Spleen (tissue), 11 donors: ENCODE measurements around the gene TAOK1. TPM values are rescaled to one million over a fixed set of nuclear protein-coding genes. Genes with fewer than 3 reads are reported as not detected.
A peak's percentile ranks its signal among the peaks of the same experiment; 100 is the strongest.

ENCODE experiments used
- DNase-seq: peaks from one replicate; pipeline ENCODE4 v3.0.0-alpha.2; 2020
- H3K27ac ChIP-seq, 8 donors: fragments of 200-600 bp; sonication (generic) in 7 of 8; 1 replicate in 4 of 8; 2 replicates in 4 of 8; pipeline versions ENCODE4 v1.5.0 to v1.8.0; 2016 to 2021; ENCODE audit warnings: inconsistent platforms in 4 of 8, mild to moderate bottlenecking in 4 of 8, moderate library complexity in 1 of 8
- H3K27me3 ChIP-seq, 7 donors: fragments of 200-600 bp; sonication (generic) in 6 of 7; replicated peaks in 1 of 7; 1 replicate in 4 of 7; 2 replicates in 3 of 7; pipeline versions ENCODE4 v1.5.0 to v1.8.0; 2016 to 2021; ENCODE audit warnings: inconsistent platforms in 3 of 7, mild to moderate bottlenecking in 1 of 7
- H3K36me3 ChIP-seq, 6 donors: fragments of 200-600 bp; sonication (generic) in 5 of 6; 1 replicate in 4 of 6; 2 replicates in 2 of 6; pipeline versions ENCODE4 v1.5.0 to v1.8.0; 2016 to 2021; ENCODE audit warnings: inconsistent platforms in 2 of 6
- H3K4me1 ChIP-seq, 6 donors: fragments of 200-600 bp; sonication (generic) in 5 of 6; 1 replicate in 3 of 6; 2 replicates in 3 of 6; pipeline versions ENCODE4 v1.5.0 to v1.8.0; 2016 to 2021; ENCODE audit warnings: inconsistent platforms in 3 of 6
- H3K4me3 ChIP-seq, 8 donors: fragments of 200-600 bp; sonication (generic) in 7 of 8; 1 replicate in 4 of 8; 2 replicates in 4 of 8; pipeline versions ENCODE4 v1.5.0 to v1.8.0; 2016 to 2021; ENCODE audit warnings: inconsistent platforms in 4 of 8, mild to moderate bottlenecking in 4 of 8, moderate library complexity in 2 of 8
- H3K9me3 ChIP-seq, 8 donors: fragments of 200-600 bp; sonication (generic) in 7 of 8; 1 replicate in 4 of 8; 2 replicates in 4 of 8; pipeline versions ENCODE4 v1.5.0 to v1.8.0; 2016 to 2021; ENCODE audit warnings: inconsistent platforms in 4 of 8
- POLR2A ChIP-seq, 3 donors: fragments of 450-650 bp; IDR thresholded peaks; one replicate each; pipeline ENCODE4 v1.5.1; 2017; ENCODE audit warnings: antibody characterized with exemption in 3 of 3, mild to moderate bottlenecking in 1 of 3
- POLR2AphosphoS5 ChIP-seq, 3 donors: sonication (generic); formaldehyde crosslinking; IDR thresholded peaks; one replicate each; pipeline ENCODE4 v1.5.1; 2017; ENCODE audit warnings: antibody characterized with exemption in 3 of 3
- WGBS, 5 donors: extraction: QIAGEN DNeasy Blood & Tissue Kit in 3 of 5; methylation state at CpG; one replicate each; pipeline versions ENCODE4 v1.1.5 to v1.1.7; 2013 to 2018; 5-methylcytosine and 5-hydroxymethylcytosine counted together
- intact Hi-C: fragments of 100-400 bp; cut with DNase I; formaldehyde crosslinking; loops from one replicate; pipeline ENCODE4 v1.15.0; 2023; ENCODE audit warnings: low total_unique reads
- polyA plus RNA-seq, 3 donors: library from polyadenylated mRNA; stranded (reverse); fragments of 200-250 nt; gene quantifications; one replicate each; pipeline ENCODE4 v1.2.1, GENCODE V29; 2013
- total RNA-seq, 7 donors: library from RNA; depleted of rRNA in 3 of 7; stranded (reverse); fragments of >200 nt in 3 of 7; fragmentation: NEBNext Ultra II Directional in 4 of 7; extraction: Animal tissue kit (Norgen Biotek cat#: 25700) in 4 of 7; gene quantifications; one replicate each; pipeline versions ENCODE4 v1.1.0 to v1.2.1, GENCODE V29; 2016 to 2021
- TF ChIP-seq, protein P1 (sequence below), 11 experiments: fragments of 200-600 bp in 7 of 11; fragments of 450-650 bp in 4 of 11; sonication (generic) in 4 of 11; IDR thresholded peaks in 8 of 11; conservative IDR thresholded peaks in 3 of 11; 1 replicate in 7 of 11; 2 replicates in 4 of 11; pipeline versions ENCODE4 v1.4.0 to v1.8.0; 2016 to 2021; ENCODE audit warnings: antibody characterized with exemption in 11 of 11, inconsistent platforms in 4 of 11, mild to moderate bottlenecking in 1 of 11
- donor health status: healthy with polysubstance abuse.
- donor health status: DM: no; HTN: no; CAD: no; lungs with moderate emphysema.
- donor health status: DM: no; HTN: no; CAD: no.
- donor health status: Bipolar disorder and iron deficiency.
- donor health status: healthy.
- donor health status: DM: no; HTN: no; CAD: no.
- donor health status: DM: yes; HTN: yes; CAD: no.

The TAOK1 gene
- total and polyA plus RNA-seq, 10 donors: 5.1 to 88.5 (median 56.9) TPM

DNA sequence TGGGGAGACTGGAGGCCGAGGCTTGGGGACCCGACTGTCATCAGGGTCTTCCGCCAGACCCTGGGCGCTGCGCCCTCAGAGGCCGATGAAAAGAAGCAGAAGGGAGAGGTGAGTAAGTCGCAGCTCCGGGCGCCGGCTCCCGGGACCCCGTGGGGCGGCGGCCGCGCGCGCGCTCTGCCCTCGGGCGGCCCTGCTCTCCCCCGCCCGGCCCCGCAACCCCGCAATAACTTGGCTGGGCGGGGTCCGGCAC lies 177.1 kb downstream of the TAOK1 start:
- TF ChIP-seq POLR2A (IDR thresholded peaks at IDR 0.05) (no peak), POLR2AphosphoS5 (IDR thresholded peaks at IDR 0.05) (no peak)
- TF ChIP-seq, protein P1, sequence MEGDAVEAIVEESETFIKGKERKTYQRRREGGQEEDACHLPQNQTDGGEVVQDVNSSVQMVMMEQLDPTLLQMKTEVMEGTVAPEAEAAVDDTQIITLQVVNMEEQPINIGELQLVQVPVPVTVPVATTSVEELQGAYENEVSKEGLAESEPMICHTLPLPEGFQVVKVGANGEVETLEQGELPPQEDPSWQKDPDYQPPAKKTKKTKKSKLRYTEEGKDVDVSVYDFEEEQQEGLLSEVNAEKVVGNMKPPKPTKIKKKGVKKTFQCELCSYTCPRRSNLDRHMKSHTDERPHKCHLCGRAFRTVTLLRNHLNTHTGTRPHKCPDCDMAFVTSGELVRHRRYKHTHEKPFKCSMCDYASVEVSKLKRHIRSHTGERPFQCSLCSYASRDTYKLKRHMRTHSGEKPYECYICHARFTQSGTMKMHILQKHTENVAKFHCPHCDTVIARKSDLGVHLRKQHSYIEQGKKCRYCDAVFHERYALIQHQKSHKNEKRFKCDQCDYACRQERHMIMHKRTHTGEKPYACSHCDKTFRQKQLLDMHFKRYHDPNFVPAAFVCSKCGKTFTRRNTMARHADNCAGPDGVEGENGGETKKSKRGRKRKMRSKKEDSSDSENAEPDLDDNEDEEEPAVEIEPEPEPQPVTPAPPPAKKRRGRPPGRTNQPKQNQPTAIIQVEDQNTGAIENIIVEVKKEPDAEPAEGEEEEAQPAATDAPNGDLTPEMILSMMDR (IDR thresholded peaks at IDR 0.05 in 8 of 11, conservative IDR thresholded peaks at IDR 0.05 in 3 of 11): no peak
- Histone ChIP-seq H3K4me1 (peaks cover 36 to 83% (median 70%) of the 10 kb centered on the region in 6 donors), H3K4me3 (peak overlapping the region; percentile 62 to 95 (median 75)), H3K9me3 (no peaks in the 10 kb centered on the region), H3K27me3 (peaks cover 0 to 3% (median 0%) of the 10 kb centered on the region in 7 donors), H3K27ac (peak overlapping the region; percentile 80 to 93 (median 90)), H3K36me3 (peaks cover 0 to 15% (median 0%) of the 10 kb centered on the region in 6 donors)
- intact Hi-C loops: no loop called here
- no peak for DNase-seq
- WGBS, 5 donors: 0% methylated on average over 19 to 27 of the region's 27 CpGs

DNA sequence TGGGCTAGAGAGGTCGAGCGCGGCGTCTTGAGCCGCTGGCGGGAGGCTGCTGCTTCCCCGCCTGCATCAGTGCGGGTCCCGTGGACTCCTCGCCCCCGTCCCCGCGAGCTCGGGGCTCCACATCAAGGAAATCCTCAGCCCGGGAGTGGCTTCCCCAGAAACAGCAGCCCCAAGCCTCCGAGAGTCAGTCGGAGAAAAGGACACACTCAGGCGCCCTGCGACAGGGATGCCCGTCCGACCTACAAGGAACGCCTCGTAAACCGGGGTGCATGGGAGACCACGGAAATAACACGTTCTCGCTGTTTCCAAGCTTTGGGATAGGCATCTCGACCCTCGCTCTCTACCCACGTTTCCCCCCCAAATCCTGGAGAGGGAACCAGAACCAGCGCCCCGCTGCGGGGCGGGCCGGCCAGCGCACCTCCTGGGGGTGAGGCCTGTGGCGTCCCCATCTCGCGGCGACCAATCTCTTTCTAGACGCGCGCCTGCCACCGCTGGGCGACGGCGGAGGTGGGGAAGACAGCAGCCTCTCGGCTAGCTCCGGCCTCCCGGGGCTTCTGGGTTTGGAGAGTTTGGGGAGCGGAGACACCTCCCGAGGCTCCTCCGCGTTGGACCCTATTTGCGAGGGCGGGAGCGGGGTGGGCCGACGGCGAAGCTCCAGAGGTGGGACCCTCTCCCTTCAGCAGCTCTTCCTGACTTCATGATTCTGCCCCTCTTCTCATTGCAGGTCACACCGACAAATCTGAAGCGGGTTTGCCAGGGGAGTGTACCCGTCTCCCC lies 177.6 kb downstream of the TAOK1 start:
- peak; percentile 96 for DNase-seq
- peak in 1 of 3 donors; percentile 58 for TF ChIP-seq POLR2AphosphoS5 (IDR thresholded peaks at IDR 0.05)
- TF ChIP-seq, protein P1 (IDR thresholded peaks at IDR 0.05 in 8 of 11, conservative IDR thresholded peaks at IDR 0.05 in 3 of 11): peak in 10 of 11 experiments; percentile 17 to 78 (median 52)
- no peak for TF ChIP-seq POLR2A (IDR thresholded peaks at IDR 0.05)
- peaks cover 0 to 3% (median 0%) of the 10 kb centered on the region in 7 donors for H3K27me3 ChIP-seq
- H3K36me3 ChIP-seq: peaks cover 0 to 13% (median 0%) of the 10 kb centered on the region in 6 donors
- peak overlapping the region; percentile 80 to 93 (median 90) for H3K27ac ChIP-seq
- H3K9me3 ChIP-seq: no peaks in the 10 kb centered on the region
- H3K4me1 ChIP-seq: peaks cover 34 to 83% (median 70%) of the 10 kb centered on the region in 6 donors
- intact Hi-C loops: no loop called here
- peak overlapping the region; percentile 62 to 95 (median 75) for H3K4me3 ChIP-seq
- WGBS, 5 donors: 0 to 3% (median 1%) methylated on average over 30 to 63 of the region's 63 CpGs

DNA sequence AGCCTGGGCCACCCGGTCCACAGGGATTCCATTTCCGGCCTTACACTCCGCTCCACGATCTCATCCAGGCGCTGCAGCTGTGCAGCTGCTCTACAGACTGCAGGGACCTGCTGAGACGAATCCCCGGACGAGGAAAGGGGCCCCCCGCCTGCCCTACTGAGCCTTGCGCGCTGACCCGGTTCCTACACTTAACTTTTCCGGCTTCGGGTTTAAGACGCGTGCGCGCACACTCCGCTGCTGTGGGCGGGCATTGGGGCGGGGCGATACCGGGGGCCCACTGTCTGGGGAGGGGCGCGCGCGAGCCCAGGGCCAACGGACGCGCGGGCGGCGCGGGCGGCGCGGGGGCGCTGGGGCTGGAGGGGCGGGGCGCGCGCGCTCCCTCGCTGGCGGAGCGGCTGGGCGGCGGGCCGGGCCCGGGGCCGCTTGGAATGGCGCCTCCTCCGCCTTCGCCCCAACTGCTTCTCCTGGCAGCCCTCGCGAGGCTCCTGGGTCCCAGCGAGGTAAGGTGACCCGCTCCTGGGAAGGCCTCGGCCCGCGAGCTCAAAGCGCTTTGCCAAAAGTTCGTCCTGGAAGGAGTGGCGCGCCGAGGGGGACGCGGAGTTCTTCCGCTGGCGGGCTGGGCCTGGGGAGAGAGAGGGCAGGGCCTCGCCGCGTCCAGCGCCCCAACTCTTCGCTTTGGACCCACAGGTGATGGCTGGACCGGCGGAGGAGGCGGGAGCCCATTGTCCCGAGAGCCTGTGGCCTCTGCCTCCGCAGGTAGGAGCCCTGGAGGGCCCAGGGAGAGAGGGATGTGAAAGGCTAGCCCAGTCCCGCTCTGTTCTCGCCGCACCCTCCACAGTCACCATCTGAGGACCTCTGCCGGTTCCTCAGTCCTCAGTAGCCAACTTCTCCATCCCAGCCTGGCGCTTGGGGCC lies 178.4 kb downstream of the TAOK1 start, which contains the start of gene TP53I13:
TP53I13 (plus strand) TSS at position 371 of the 914 bp plus-strand sequence; CDS start at position 429, 58 bp downstream.
- 1 to 2% (median 1%) methylated on average over 25 to 85 of the region's 85 CpGs for WGBS, 5 donors
- TF ChIP-seq POLR2A (IDR thresholded peaks at IDR 0.05) (peak in 2 of 3 donors; percentile 54 to 89), POLR2AphosphoS5 (IDR thresholded peaks at IDR 0.05) (peak; percentile 89 to 93 (median 91))
- TF ChIP-seq, protein P1 (IDR thresholded peaks at IDR 0.05 in 8 of 11, conservative IDR thresholded peaks at IDR 0.05 in 3 of 11): no peak
- H3K4me3 ChIP-seq: peak within 1 kb of the TSS; percentile 62 to 95 (median 75)
- intact Hi-C loops: no loop called here
- peaks cover 30 to 83% (median 69%) of the 10 kb centered on the region in 6 donors for H3K4me1 ChIP-seq
- no peaks in the 10 kb centered on the region for H3K9me3 ChIP-seq
- peak; percentile 98 for DNase-seq
- peaks cover 0 to 3% (median 0%) of the 10 kb centered on the region in 7 donors for H3K27me3 ChIP-seq
- H3K27ac ChIP-seq: peak within 1 kb of the TSS; percentile 80 to 93 (median 90)
- H3K36me3 ChIP-seq: peaks cover 0 to 19% (median 2%) of the 10 kb centered on the region in 6 donors
